BJ (cell line): ENCODE measurements around the gene PSME4. TPM values are rescaled to one million over a fixed set of nuclear protein-coding genes. Genes with fewer than 3 reads are reported as not detected.

ENCODE experiments used
- CTCF ChIA-PET: fragments of 350-600 bp; formaldehyde crosslinking; extraction: SDS; loops from one replicate; lab custom pipeline; 2021; ENCODE audit warnings: antibody characterized with exemption, inconsistent platforms; lab: Yijun Ruan, JAX
- POLR2A ChIA-PET: fragments of 300-600 bp; sonication (Branson Sonifier 250); formaldehyde crosslinking; extraction: SDS; loops from one replicate; lab custom pipeline; 2021; ENCODE audit warnings: antibody characterized with exemption; lab: Charles Lee
- DNase-seq: peaks from one replicate; pipeline ENCODE4 v3.0.0-alpha.2; 2011; ENCODE audit warnings: low read depth
- H3K27me3 ChIP-seq: 2 replicates; pipeline ENCODE4 v1.6.0; 2011; ENCODE audit warnings: low read length; ENCODE audit not compliant: control insufficient read depth, insufficient read depth
- H3K36me3 ChIP-seq: 2 replicates; pipeline ENCODE4 v1.5.1; 2011; ENCODE audit warnings: low read length; ENCODE audit not compliant: control insufficient read depth, insufficient read depth
- H3K4me3 ChIP-seq: 2 replicates; pipeline ENCODE4 v1.5.1; 2011; ENCODE audit warnings: low read depth, mild to moderate bottlenecking, control low read depth, low read length
- CTCF ChIP-seq: IDR thresholded peaks from 2 replicates; pipeline ENCODE4 v1.5.1; 2011; ENCODE audit warnings: low read depth, mild to moderate bottlenecking, control low read depth, inconsistent platforms, low read length, moderate library complexity; ENCODE audit not compliant: insufficient read depth
- polyA plus RNA-seq: library from polyadenylated mRNA; depleted of rRNA; stranded (reverse); fragments of >200 nt; gene quantifications from 2 replicates; pipeline ENCODE4 v1.2.3, GENCODE V29; 2011

PSME4 gene
- polyA plus RNA-seq, 1 experiment: 14.9 TPM

DNA sequence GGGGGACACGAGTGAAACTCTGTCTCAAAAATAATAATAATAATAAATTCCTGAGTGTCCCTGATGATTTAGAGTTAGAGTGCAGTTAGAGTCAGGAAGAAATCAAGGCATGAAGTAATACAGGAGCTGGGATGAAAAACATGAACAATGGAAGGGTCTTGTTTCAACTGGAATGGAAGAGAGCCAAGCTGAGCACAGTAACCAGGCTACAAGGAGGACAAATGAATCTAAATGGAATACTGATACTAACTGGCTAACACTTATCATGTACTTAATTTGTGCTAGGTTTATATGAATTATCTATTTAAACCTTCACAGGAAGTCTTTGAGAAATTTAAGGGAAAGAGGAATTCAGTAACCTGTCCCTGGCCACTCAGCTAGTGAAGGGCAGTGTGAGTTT is 38.8 kb upstream of the PSME4 start:
- no peaks in the 10 kb centered on the region for H3K27me3 ChIP-seq
- no peak for DNase-seq
- no peak for TF ChIP-seq CTCF
- H3K4me3 ChIP-seq: no peak overlapping the region
- ChIA-PET CTCF (interaction anchor here (0.6 to 0.7 kb wide), 2 partner anchors 14 to 44 kb away, joined by 3 read pairs; no protein-coding TSS in a partner anchor), POLR2A (no interaction called here)
- H3K36me3 ChIP-seq: no peaks in the 10 kb centered on the region

DNA sequence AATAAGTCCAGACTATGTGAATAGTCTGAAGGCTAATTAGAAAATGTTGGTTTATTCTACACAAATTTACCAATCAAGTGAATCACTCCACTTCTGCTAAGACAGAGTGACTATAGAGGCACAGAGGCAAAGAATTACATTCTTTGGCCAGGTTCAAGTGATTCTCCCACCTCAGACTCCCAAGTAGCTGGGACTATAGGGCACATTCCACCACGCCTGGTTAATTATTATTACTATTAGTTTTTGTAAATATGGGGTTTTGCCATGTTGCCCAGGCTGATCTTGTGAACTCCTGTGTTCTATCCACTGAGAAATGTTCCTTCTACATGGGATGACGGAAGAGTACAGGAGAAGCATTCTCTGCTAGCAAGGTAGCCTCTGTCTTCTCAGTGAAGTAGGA is 37.6 kb upstream of the PSME4 start:
- Histone ChIP-seq H3K4me3 (no peak overlapping the region), H3K36me3 (no peaks in the 10 kb centered on the region), H3K27me3 (no peaks in the 10 kb centered on the region)
- no peak for TF ChIP-seq CTCF
- DNase-seq: no peak
- POLR2A ChIA-PET: no interaction called here
- CTCF ChIA-PET: no interaction called here

DNA sequence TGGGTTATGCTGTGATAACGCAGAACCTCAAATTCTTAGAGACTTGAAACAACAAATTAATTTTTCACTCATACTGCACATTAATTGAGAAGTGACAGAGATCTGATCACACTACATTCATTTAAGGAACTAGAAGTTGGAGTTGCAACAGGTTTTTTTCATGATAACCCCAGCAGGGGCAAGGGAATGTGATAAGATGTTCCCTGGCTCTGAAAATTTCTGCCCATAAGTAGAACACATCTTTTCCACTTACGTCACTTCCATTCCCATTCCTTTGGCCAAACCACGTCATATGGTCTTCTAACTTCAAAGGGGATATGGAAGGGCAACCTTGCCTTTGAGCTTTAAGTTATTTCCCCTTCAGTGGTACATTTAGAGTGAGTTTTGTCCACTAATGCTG is 29.7 kb upstream of the PSME4 start:
- no peak for TF ChIP-seq CTCF
- Histone ChIP-seq H3K36me3 (no peaks in the 10 kb centered on the region), H3K27me3 (no peaks in the 10 kb centered on the region), H3K4me3 (no peak overlapping the region)
- ChIA-PET CTCF (no interaction called here), POLR2A (no interaction called here)
- DNase-seq: no peak

GRCh38 chr2:54000122-54000521 is 29.3 kb upstream of the PSME4 start:
- CTCF ChIA-PET: no interaction called here
- no peak overlapping the region for H3K4me3 ChIP-seq
- H3K36me3 ChIP-seq: no peaks in the 10 kb centered on the region
- DNase-seq: no peak
- no peak for TF ChIP-seq CTCF
- no peaks in the 10 kb centered on the region for H3K27me3 ChIP-seq
- POLR2A ChIA-PET: no interaction called here

DNA sequence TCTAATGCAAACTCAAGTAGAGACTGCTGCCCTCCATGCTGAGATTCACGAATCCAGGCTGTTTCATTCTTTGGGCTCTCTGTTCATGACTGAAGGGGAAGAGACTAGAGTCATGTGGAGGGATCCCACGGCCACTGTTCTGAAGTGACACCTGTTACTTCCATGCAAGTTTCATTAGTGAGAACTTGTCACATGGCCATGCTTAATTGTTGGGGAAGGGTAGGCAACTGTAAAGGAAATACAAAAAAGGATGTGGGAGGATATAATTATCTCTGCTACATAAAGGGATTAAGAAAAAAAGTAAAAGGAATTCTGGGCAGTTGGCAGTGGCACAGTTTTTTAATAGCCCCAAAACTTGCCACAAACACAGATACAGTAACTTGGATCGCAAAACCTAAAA is 28.0 kb upstream of the PSME4 start:
- CTCF ChIA-PET: no interaction called here
- POLR2A ChIA-PET: no interaction called here

More for the DNA sequence above, 28.0 kb upstream of the PSME4 start:
- no peak for DNase-seq
- TF ChIP-seq CTCF: no peak
- Histone ChIP-seq H3K4me3 (no peak overlapping the region), H3K36me3 (no peaks in the 10 kb centered on the region), H3K27me3 (no peaks in the 10 kb centered on the region)
